Astrocyte of the spinal cord (primary cell): Measurements from ENCODE around the gene OR2M4.

Experiments
- DNase-seq: peaks from one replicate; pipeline ENCODE4 v3.0.0; 2011; ENCODE audit warnings: low read depth, low spot score
- H3K4me3 ChIP-seq: 2 replicates; pipeline ENCODE4 v1.5.1; 2011; ENCODE audit warnings: low read depth, mild to moderate bottlenecking, low read length, moderate library complexity
- CTCF ChIP-seq: IDR thresholded peaks from 2 replicates; pipeline ENCODE4 v1.5.1; 2012; ENCODE audit warnings: low read depth, mild to moderate bottlenecking, low read length, inconsistent platforms
- in situ Hi-C: cut with HindIII; loops from 2 replicates; pipeline ENCODE4 v1.10.0; 2017; ENCODE audit warnings: low sequenced_read_pairs

Gene OR2M4

DNA sequence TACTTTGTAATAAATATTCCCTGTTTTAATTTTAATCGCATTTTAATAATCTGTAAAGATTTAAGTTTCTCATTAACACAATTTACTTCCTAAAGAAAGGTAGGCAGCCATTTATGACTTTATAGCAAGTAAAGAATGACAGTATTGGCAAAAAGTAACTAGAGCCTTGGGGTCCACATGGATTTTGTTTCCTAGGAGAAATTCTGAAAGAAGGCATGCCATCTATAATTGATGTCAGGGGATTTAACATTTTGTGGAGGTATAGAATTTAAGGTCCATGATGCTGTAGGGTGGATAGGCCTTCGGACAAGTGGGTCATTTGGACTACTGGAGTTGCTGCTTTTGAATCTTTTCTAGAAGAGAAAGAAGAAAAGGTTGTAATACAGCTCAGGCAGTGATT lies at the start of gene OR2M4:
Gene OR2M4 (plus strand): TSS at position 301 of the 400 bp plus-strand sequence. CDS start 7,512 bp downstream, outside the sequence.
- TF ChIP-seq CTCF: no peak
- H3K4me3 ChIP-seq: no peak within 1 kb of the TSS
- DNase-seq: no peak
- in situ Hi-C loops: no loop called here

GRCh38 chr1:248183996-248184395 lies 47.2 kb upstream of the OR2M4 start:
- no peak for TF ChIP-seq CTCF
- no peak overlapping the region for H3K4me3 ChIP-seq
- in situ Hi-C loops: no loop called here
- DNase-seq: no peak

DNA sequence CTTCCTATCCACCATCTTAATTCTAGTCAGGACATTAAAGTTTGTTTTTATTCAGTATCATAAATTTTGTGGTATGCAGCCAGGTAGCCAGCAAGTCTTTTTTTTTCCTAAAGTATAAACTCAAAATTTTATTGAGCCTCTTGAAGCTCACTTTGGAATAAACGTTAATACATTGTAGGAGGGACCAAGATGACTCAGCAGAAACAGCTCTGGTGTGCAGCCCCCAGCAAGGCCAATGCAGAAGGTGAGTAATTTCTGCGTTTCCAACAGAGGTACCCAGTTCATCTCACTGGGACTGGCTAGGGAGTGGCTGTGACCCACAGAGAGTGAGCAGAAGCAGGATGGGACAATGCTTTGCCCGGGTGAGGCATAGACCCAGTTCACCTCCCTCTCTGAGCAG lies 43.9 kb upstream of the OR2M4 start:
- H3K4me3 ChIP-seq: no peak overlapping the region
- no peak for TF ChIP-seq CTCF
- DNase-seq: no peak
- in situ Hi-C loops: no loop called here

- in situ Hi-C loops: no loop called here
- H3K4me3 ChIP-seq: no peak overlapping the region
- no peak for TF ChIP-seq CTCF
- no peak for DNase-seq
These were observed 42.2 kb upstream of the OR2M4 start for GRCh38 chr1:248189026-248189425.

DNA sequence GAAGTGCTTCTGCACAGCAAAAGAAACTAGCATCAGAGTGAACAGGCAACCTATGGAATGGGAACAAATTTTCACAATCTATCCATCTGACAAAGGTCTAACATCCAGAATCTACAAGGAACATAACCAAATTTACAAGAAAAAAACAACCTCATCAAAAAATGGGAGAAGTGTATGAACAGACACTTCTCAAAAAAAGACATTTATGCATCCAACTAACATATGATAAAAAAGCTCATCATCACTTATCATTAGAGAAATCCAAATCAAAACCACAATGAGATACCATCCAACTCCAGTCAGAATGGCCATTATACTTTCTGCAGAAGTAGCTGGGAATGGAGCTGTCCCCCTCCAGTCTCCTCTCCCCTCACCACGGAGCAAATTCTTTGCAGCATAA lies 37.1 kb upstream of the OR2M4 start:
- no peak for TF ChIP-seq CTCF
- no peak overlapping the region for H3K4me3 ChIP-seq
- in situ Hi-C loops: no loop called here
- no peak for DNase-seq

DNA sequence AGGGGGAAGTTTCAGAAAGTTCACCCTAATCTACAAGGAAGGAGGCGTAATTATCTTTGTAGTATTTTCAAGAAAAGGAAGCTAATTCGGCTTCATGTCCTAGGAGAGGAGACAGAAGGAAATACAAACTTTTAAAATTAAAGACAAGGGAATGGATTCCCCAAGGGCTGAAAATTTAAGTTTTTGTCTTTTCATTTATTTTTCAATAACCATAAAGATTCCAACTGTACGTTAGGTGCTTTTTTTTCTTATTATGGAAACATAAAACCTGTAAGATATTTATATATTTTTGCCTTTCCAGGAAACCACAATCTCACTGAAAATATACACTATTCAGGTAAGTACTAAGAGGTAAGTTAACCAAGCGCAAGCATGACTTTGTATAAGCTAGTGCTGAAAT lies 34.3 kb upstream of the OR2M4 start, which contains the start of gene OR2M3:
Gene OR2M3 (plus strand): TSS at position 301 of the 400 bp plus-strand sequence. CDS start 5,803 bp downstream, outside the sequence.
- no peak within 1 kb of the TSS for H3K4me3 ChIP-seq
- no peak for TF ChIP-seq CTCF
- in situ Hi-C loops: no loop called here
- DNase-seq: no peak

- no peak overlapping the region for H3K4me3 ChIP-seq
- TF ChIP-seq CTCF: no peak
- DNase-seq: no peak
- in situ Hi-C loops: no loop called here
These were observed 15.3 kb upstream of the OR2M4 start for GRCh38 chr1:248215880-248216279.
